T-cell (primary cell): ENCODE data around the gene TOM1L2. TPM values are rescaled to one million over a fixed set of nuclear protein-coding genes. Genes with fewer than 3 reads are reported as not detected.

Source experiments
- ATAC-seq, 4 experiments: fragments of 200-7000 bp in 3 of 4; fragments of 150-1000 bp in 1 of 4; cut with Tn5 transposase; replicated peaks in 1 of 4; 1 replicate in 3 of 4; 2 replicates in 1 of 4; pipeline ENCODE4 v1.10.0; 2021; ENCODE audit warnings: moderate library complexity in 3 of 4, mild to moderate bottlenecking in 2 of 4, moderate number of reproducible peaks in 1 of 4
- CTCF ChIA-PET, 2 donors: fragments of 300-600 bp; sonication (Branson Sonifier 250); formaldehyde crosslinking; loops; one replicate each; lab custom pipeline; 2022; ENCODE audit warnings: antibody characterized with exemption in 2 of 2; lab: Charles Lee
- POLR2A ChIA-PET, 2 donors: fragments of 300-600 bp; sonication (Branson Sonifier 250); formaldehyde crosslinking; loops; one replicate each; lab custom pipeline; 2022; ENCODE audit warnings: antibody characterized with exemption in 2 of 2; lab: Charles Lee
- DNase-seq, 35 experiments: peaks; one replicate each; pipeline versions ENCODE4 v3.0.0 to v3.0.0-alpha.2; 2013 to 2023
- H3K27ac ChIP-seq: one replicate; pipeline ENCODE4 v1.5.1; 2013; ENCODE audit warnings: low read length
- H3K27me3 ChIP-seq, 2 experiments: replicated peaks in 1 of 2; 1 replicate in 1 of 2; 2 replicates in 1 of 2; pipeline versions ENCODE4 v1.6.1 to v1.7.0; 2013; ENCODE audit warnings: low read length in 1 of 2, mixed read lengths in 1 of 2; ENCODE audit not compliant: control insufficient read depth in 2 of 2, insufficient read depth in 2 of 2; ENCODE audit errors: extremely low read depth in 1 of 2
- H3K36me3 ChIP-seq, 2 donors: 1 replicate in 1 of 2; 2 replicates in 1 of 2; pipeline versions ENCODE4 v1.6.1 to v1.7.0; 2013; ENCODE audit warnings: low read length in 1 of 2; ENCODE audit not compliant: control insufficient read depth in 2 of 2, insufficient read depth in 1 of 2; ENCODE audit errors: extremely low read depth in 1 of 2
- H3K4me1 ChIP-seq, 2 experiments: 1 replicate in 1 of 2; 2 replicates in 1 of 2; pipeline versions ENCODE4 v1.6.1 to v1.7.0; 2013; ENCODE audit warnings: low read length in 2 of 2, mixed read lengths in 1 of 2; ENCODE audit not compliant: insufficient read depth in 2 of 2, control insufficient read depth in 1 of 2; ENCODE audit errors: extremely low read depth in 1 of 2
- H3K4me3 ChIP-seq, 2 donors: 1 replicate in 1 of 2; 2 replicates in 1 of 2; pipeline versions ENCODE4 v1.5.1 to v1.7.0; 2013; ENCODE audit warnings: mild to moderate bottlenecking in 2 of 2, low read length in 1 of 2, moderate library complexity in 1 of 2; ENCODE audit not compliant: control insufficient read depth in 1 of 2; ENCODE audit errors: extremely low read depth in 1 of 2
- H3K9me3 ChIP-seq: 2 replicates; pipeline ENCODE4 v1.7.0; 2013
- H3K27ac Mint-ChIP-seq, 2 donors: one replicate each; pipeline ENCODE4 v1.8.0; 2020 to 2021; ENCODE audit warnings: mild to moderate bottlenecking in 2 of 2, mixed read lengths in 2 of 2
- H3K27me3 Mint-ChIP-seq, 2 donors: one replicate each; pipeline ENCODE4 v1.8.0; 2021 to 2022; ENCODE audit warnings: mixed read lengths in 2 of 2
- H3K36me3 Mint-ChIP-seq: one replicate; pipeline ENCODE4 v1.8.0; 2021; ENCODE audit warnings: mixed read lengths
- H3K4me1 Mint-ChIP-seq, 3 donors: one replicate each; pipeline ENCODE4 v1.8.0; 2020 to 2022; ENCODE audit warnings: mixed read lengths in 3 of 3, mild to moderate bottlenecking in 1 of 3
- H3K4me3 Mint-ChIP-seq, 3 donors: one replicate each; pipeline ENCODE4 v1.8.0; 2020 to 2022; ENCODE audit warnings: mild to moderate bottlenecking in 3 of 3, mixed read lengths in 3 of 3, moderate library complexity in 3 of 3
- H3K9me3 Mint-ChIP-seq, 3 donors: one replicate each; pipeline ENCODE4 v1.8.0; 2020 to 2022; ENCODE audit warnings: mixed read lengths in 3 of 3
- WGBS: methylation state at CpG from one replicate; pipeline ENCODE4 v1.1.5; 2013; ENCODE audit warnings: missing lambda C conversion rate; ENCODE audit not compliant: insufficient coverage; 5-methylcytosine and 5-hydroxymethylcytosine counted together
- total RNA-seq, 35 experiments: library from RNA in 6 of 35; stranded (reverse) in 6 of 35; fragments of 120-200 nt in 1 of 35; gene quantifications; one replicate each; pipeline versions ENCODE4 v1.2.1 to v1.2.4 and lab custom pipeline; 2013 to 2026

TOM1L2 gene
- total RNA-seq, 5 donors from 2014 or later (not counting 1 experiment from before 2014, with no cell fraction given), result 57.5 to 71.5 (median 61.9) TPM

DNA sequence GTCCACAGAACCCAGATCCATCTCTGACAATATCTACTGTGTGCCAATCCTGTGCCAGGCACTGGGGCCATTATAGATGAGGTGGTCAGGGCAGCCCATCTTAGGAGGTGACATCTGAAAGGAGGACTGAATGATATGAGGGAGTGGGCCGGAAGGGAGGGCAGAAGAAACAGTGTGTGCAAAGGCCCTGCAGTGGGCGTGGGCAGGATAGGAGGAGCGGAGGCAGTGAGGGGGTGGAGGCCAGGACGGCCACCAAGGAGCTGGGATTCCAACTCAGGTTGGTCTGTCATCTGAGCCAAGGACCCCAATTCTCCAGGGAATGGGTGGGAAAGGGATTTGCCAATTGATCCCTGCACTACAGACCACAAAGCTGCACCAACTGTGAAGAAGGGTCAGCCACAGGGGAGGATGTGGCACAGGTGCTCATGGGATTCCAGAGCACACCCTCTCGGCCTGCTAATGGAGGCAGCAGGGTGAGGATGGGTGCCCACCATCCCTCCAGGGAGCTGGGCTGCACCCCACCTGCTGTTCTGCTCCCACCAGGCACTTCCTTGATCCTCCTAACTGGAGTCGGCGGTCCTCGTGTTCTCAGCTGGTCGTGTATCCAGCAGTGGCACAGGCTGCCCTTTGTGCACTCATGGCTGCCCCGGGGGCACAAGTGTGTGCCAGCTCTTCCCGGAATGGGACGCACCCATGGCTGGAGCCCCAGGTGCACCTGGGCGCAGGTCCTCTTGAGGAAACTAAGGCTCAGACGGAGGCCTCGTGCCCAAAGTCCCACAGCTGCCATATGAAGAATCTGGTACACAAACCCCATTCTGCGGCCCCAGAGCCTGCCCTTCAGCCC is 145.0 kb downstream of the TOM1L2 start:
- ATAC-seq (no peak), DNase-seq (no peak)
- ChIA-PET POLR2A (interaction anchor here in 1 of 2 donors (1.0 to 2.8 kb wide), 2 partner anchors 9 to 22 kb away, joined by 3 to 19 read pairs; partner anchors contain the start of gene SREBF1), CTCF (interaction anchor here in 1 of 2 donors (0.8 to 0.9 kb wide), 2 partner anchors 9 to 25 kb away, joined by 3 to 4 read pairs; partner anchors contain the start of gene SREBF1)
- Histone ChIP-seq H3K4me1 (peaks cover 39 to 84% of the 10 kb centered on the region in 2 experiments), H3K27ac (peak overlapping the region; percentile 52), H3K9me3 (no peaks in the 10 kb centered on the region), H3K4me3 (no peak overlapping the region), H3K36me3 (peaks cover 0 to 15% of the 10 kb centered on the region in 2 donors), H3K27me3 (no peaks in the 10 kb centered on the region)
- peaks cover 74 to 82% (median 76%) of the 10 kb centered on the region in 3 donors for H3K4me1 Mint-ChIP-seq
- H3K36me3 Mint-ChIP-seq, result peaks cover 3% of the 10 kb centered on the region
- H3K27me3 Mint-ChIP-seq, result no peaks in the 10 kb centered on the region
- peak overlapping the region; percentile 83 to 88 for H3K27ac Mint-ChIP-seq
- 89% methylated on average over 16 of the region's 16 CpGs for WGBS
- peak overlapping the region in 1 of 3 donors; percentile 76 for H3K4me3 Mint-ChIP-seq
- H3K9me3 Mint-ChIP-seq, result no peaks in the 10 kb centered on the region

DNA sequence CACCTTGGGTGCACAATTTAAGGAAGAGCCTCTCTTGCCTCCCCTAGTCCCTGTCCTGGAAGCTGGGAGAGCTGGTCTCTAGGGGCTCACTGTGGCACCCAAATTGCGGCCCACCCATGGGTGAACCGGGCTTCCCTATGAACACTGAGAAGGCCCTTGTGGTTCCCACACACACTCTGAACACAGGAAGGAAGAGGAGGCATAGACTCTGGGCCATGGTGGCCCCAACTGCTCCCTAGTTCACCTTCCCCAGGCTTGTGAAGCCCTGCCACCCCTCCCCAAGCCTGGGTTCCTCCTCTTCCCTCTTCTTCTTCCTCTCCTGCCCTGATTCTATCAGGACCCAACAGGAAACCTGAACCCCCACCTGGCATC is 145.9 kb downstream of the TOM1L2 start:
- POLR2A ChIA-PET, result interaction anchor here (0.9 to 2.8 kb wide), 3 partner anchors 10 to 23 kb away, joined by 3 to 19 read pairs (median 5); partner anchors contain the start of gene SREBF1 (in 1 of the 2)
- H3K4me3 ChIP-seq, result no peak overlapping the region
- H3K36me3 ChIP-seq, result peaks cover 2 to 8% of the 10 kb centered on the region in 2 donors
- CTCF ChIA-PET, result interaction anchor here in 1 of 2 donors (0.6 kb wide), 1 partner anchor 36 kb away, joined by 7 read pairs; no protein-coding TSS in a partner anchor
- H3K36me3 Mint-ChIP-seq, result peaks cover 3% of the 10 kb centered on the region
- H3K4me1 Mint-ChIP-seq, result peaks cover 77 to 88% (median 79%) of the 10 kb centered on the region in 3 donors
- peak overlapping the region; percentile 52 for H3K27ac ChIP-seq
- no peaks in the 10 kb centered on the region for H3K27me3 Mint-ChIP-seq
- H3K27ac Mint-ChIP-seq, result peak overlapping the region; percentile 83 to 88
- ATAC-seq, result peak in 1 of 4 experiments; percentile 9
- no peaks in the 10 kb centered on the region for H3K9me3 Mint-ChIP-seq
- peak in 1 of 35 experiments; percentile 31 for DNase-seq
- no peaks in the 10 kb centered on the region for H3K27me3 ChIP-seq
- 0% methylated on average over 1 of the region's 2 CpGs for WGBS
- H3K4me1 ChIP-seq, result peaks cover 45 to 85% of the 10 kb centered on the region in 2 experiments
- H3K4me3 Mint-ChIP-seq, result peak overlapping the region in 1 of 3 donors; percentile 76
- no peaks in the 10 kb centered on the region for H3K9me3 ChIP-seq

- Histone ChIP-seq H3K4me1 (peaks cover 49 to 87% of the 10 kb centered on the region in 2 experiments), H3K27me3 (no peaks in the 10 kb centered on the region), H3K27ac (peak overlapping the region; percentile 98), H3K9me3 (no peaks in the 10 kb centered on the region), H3K36me3 (peaks cover 2 to 4% of the 10 kb centered on the region in 2 donors), H3K4me3 (no peak overlapping the region)
- peak overlapping the region; percentile 28 to 76 (median 51) for H3K4me3 Mint-ChIP-seq
- ChIA-PET POLR2A (interaction anchor here (0.7 to 2.8 kb wide), 3 partner anchors 11 to 519 kb away, joined by 3 to 19 read pairs (median 5); partner anchors contain the start of gene SREBF1 (in 1 of the 2)), CTCF (interaction anchor here in 1 of 2 donors (0.6 kb wide), 1 partner anchor 20 kb away, joined by 11 read pairs; no protein-coding TSS in a partner anchor)
- no peaks in the 10 kb centered on the region for H3K27me3 Mint-ChIP-seq
- H3K36me3 Mint-ChIP-seq, result no peaks in the 10 kb centered on the region
- no peaks in the 10 kb centered on the region for H3K9me3 Mint-ChIP-seq
- no peak for ATAC-seq
- 81% methylated on average over 11 of the region's 14 CpGs for WGBS
- peak overlapping the region; percentile 83 to 90 for H3K27ac Mint-ChIP-seq
- H3K4me1 Mint-ChIP-seq, result peaks cover 83 to 91% (median 85%) of the 10 kb centered on the region in 3 donors
- peak in 1 of 35 experiments; percentile 17 for DNase-seq
These were observed 147.2 kb downstream of the TOM1L2 start for GRCh38 chr17:17824783-17825614.

DNA sequence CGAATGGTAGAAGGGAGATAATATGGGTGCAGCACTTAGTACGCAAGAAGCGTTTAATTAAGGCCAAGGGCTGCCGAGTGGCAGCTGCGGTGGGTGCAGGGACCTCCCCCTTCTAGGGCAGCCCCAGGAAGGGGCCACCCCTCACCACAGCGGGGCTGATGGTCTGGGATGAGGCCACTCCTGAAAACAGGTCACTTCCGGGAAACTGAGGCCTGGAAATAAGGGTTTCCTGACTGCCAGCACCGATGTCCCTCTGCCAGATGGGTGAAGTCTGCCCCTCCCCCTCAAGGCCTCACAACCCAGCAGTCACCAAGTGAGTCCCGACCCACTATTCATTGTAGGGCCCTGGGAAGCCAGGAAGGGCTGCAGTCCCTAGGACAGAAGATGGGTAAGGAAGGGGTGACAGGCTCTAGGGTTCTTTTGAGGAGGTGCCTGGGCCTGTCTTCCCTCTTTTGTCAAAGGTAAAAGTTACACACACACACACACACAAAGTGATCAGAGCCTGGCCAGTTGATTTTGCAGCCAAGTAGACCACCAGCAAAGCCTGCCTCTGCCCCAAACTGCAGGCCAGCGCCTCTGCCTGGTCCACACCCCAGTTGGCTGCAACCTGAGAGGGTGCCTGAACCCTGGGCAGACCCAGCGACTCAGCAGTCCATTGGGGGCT is 147.9 kb downstream of the TOM1L2 start:
- H3K27ac ChIP-seq, result peak overlapping the region; percentile 98
- Mint-ChIP-seq H3K4me3 (peak overlapping the region; percentile 73 to 78 (median 76)), H3K4me1 (peaks cover 82 to 91% (median 89%) of the 10 kb centered on the region in 3 donors), H3K27me3 (no peaks in the 10 kb centered on the region), H3K36me3 (peaks cover 3% of the 10 kb centered on the region), H3K27ac (peak overlapping the region; percentile 79 to 90), H3K9me3 (no peaks in the 10 kb centered on the region)
- peaks cover 54 to 93% of the 10 kb centered on the region in 2 experiments for H3K4me1 ChIP-seq
- H3K9me3 ChIP-seq, result no peaks in the 10 kb centered on the region
- ATAC-seq (peak in 1 of 4 experiments; percentile 6), DNase-seq (peak in 9 of 35 experiments; percentile 13 to 42 (median 20))
- peak overlapping the region; percentile 56 to 63 for H3K4me3 ChIP-seq
- CTCF ChIA-PET, result interaction anchor here in 1 of 2 donors (0.6 kb wide), 1 partner anchor 31 kb away, joined by 4 read pairs; no protein-coding TSS in a partner anchor
- H3K36me3 ChIP-seq, result peaks cover 2 to 7% of the 10 kb centered on the region in 2 donors
- POLR2A ChIA-PET, result no interaction called here
- H3K27me3 ChIP-seq, result no peaks in the 10 kb centered on the region
- WGBS, result 33% methylated on average over 6 of the region's 11 CpGs

- peak overlapping the region; percentile 98 for H3K27ac ChIP-seq
- peaks cover 7% of the 10 kb centered on the region for H3K36me3 Mint-ChIP-seq
- no peaks in the 10 kb centered on the region for H3K9me3 Mint-ChIP-seq
- WGBS, result under 1% methylated on average over 48 of the region's 69 CpGs
- DNase-seq (peak; percentile 63 to 88 (median 79)), ATAC-seq (peak; percentile 85 to 95 (median 90))
- peak overlapping the region; percentile 79 to 90 for H3K27ac Mint-ChIP-seq
- H3K4me1 ChIP-seq, result peaks cover 54 to 98% of the 10 kb centered on the region in 2 experiments
- H3K4me3 ChIP-seq, result peak overlapping the region; percentile 56 to 63
- peaks cover 2 to 13% of the 10 kb centered on the region in 2 donors for H3K36me3 ChIP-seq
- H3K27me3 ChIP-seq, result no peaks in the 10 kb centered on the region
- no peaks in the 10 kb centered on the region for H3K9me3 ChIP-seq
- CTCF ChIA-PET, result interaction anchor here in 1 of 2 donors (0.6 kb wide), 1 partner anchor 31 kb away, joined by 4 read pairs; no protein-coding TSS in a partner anchor
- POLR2A ChIA-PET, result interaction anchor here in 1 of 2 donors (2.1 kb wide), 1 partner anchor 12 kb away, joined by 7 read pairs; no protein-coding TSS in a partner anchor
- peaks cover 80 to 94% (median 90%) of the 10 kb centered on the region in 3 donors for H3K4me1 Mint-ChIP-seq
- H3K27me3 Mint-ChIP-seq, result no peaks in the 10 kb centered on the region
- H3K4me3 Mint-ChIP-seq, result peak overlapping the region; percentile 73 to 78 (median 76)
These were observed 148.6 kb downstream of the TOM1L2 start for GRCh38 chr17:17823433-17824118.
